ENCODE data around the gene ABCG1.
"Not testable (repeated sequence)": the region's sequence is repeated elsewhere in the genome, so short reads cannot be mapped to it uniquely, and the experiment has no call there.

ABCG1 gene

GRCh38 chr21:42175110-42175710, 43.7 kb upstream of the ABCG1 start:
- no peak for DNase-seq (ENCODE audit: low spot score)
- in situ Hi-C loops (cut with MboI; ENCODE audit: low pct_unique_long_range_greater_than_20kb, low sequenced_read_pairs, unreplicated experiment), result no loop called here
- TF ChIP-seq CTCF (IDR thresholded peaks at IDR 0.05; ENCODE audit: extremely low read depth, insufficient read depth, missing control alignments), result no peak

- in situ Hi-C loops (cut with MboI; ENCODE audit: low pct_unique_long_range_greater_than_20kb, low sequenced_read_pairs, unreplicated experiment), result no loop called here
- DNase-seq (ENCODE audit: low spot score), result no peak
- TF ChIP-seq CTCF (IDR thresholded peaks at IDR 0.05; ENCODE audit: extremely low read depth, insufficient read depth, missing control alignments), result no peak
Measured at GRCh38 chr21:42176859-42177258, 42.1 kb upstream of the ABCG1 start.

GRCh38 chr21:42179316-42179715, 39.6 kb upstream of the ABCG1 start:
- TF ChIP-seq CTCF (IDR thresholded peaks at IDR 0.05; ENCODE audit: extremely low read depth, insufficient read depth, missing control alignments), result no peak
- no peak for DNase-seq (ENCODE audit: low spot score)
- in situ Hi-C loops (cut with MboI; ENCODE audit: low pct_unique_long_range_greater_than_20kb, low sequenced_read_pairs, unreplicated experiment), result no loop called here

DNA sequence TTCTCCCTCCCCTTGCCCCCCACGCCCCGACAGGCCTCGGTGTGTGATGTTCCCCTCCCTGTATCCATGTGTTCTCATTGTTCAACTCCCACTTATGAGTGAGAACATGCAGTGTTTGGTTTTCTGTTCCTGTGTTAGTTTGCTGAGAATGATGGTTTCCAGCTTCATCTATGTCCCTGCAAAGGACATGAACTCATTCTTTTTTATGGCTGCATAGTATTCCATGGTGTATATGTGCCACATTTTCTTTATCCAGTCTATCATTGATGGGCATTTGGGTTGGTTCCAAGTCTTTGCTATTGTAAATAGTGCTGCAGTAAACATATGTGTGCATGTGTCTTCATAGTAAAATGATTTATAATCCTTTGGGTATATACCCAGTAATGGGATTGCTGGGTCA, 38.9 kb upstream of the ABCG1 start:
- DNase-seq (ENCODE audit: low spot score); in situ Hi-C loops (cut with MboI; ENCODE audit: low pct_unique_long_range_greater_than_20kb, low sequenced_read_pairs, unreplicated experiment): not testable (repeated sequence)

- no peak for TF ChIP-seq CTCF (IDR thresholded peaks at IDR 0.05; ENCODE audit: extremely low read depth, insufficient read depth, missing control alignments)
- in situ Hi-C loops (cut with MboI; ENCODE audit: low pct_unique_long_range_greater_than_20kb, low sequenced_read_pairs, unreplicated experiment), result no loop called here
- no peak for DNase-seq (ENCODE audit: low spot score)
Measured at GRCh38 chr21:42182713-42183371, 36.1 kb upstream of the ABCG1 start.

DNA sequence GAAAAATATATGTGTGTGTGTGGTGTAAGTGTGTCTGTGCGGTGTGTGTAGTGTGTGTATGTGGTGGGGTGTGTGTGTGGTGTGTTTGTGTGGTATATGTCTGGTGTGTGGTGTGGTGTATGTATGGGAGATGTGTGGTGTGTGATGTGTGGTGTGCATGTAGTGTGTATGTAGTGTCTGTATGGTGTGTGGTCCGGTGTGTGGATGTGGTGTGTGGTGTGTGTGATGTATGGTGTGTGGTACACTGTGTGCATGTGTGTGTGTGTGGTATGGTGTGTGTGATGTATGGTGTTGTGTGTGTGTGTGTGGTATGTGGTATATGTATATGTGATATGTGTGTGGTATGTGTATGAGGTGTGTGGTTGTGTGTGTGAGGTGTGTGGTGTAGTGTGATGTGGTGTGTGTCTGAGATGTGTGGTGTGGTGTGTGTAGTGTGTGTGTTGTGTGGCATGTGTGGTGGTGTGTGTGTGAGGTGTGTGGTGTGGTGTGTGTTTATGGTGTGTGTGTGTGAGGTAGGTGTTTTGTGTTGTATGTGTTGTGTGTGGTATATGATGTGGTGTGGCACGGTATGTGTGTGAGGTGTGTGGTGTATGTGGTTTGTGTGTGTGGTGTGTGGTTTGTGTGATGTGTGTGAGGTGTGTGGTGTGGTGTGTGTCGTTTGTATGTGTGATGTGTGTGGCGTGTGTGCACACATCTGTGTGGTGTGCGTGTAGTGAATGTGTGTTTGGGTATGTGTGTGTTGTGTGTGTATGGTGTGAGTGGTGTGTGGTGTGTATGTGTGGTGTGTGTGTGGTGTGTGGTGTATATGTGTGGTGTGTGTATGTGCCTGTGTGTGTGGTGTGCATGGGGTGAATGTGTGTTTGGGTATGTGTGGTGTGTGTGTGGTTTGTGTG, 35.3 kb upstream of the ABCG1 start:
- in situ Hi-C loops (cut with MboI; ENCODE audit: low pct_unique_long_range_greater_than_20kb, low sequenced_read_pairs, unreplicated experiment), result no loop called here
- no peak for DNase-seq (ENCODE audit: low spot score)
- no peak for TF ChIP-seq CTCF (IDR thresholded peaks at IDR 0.05; ENCODE audit: extremely low read depth, insufficient read depth, missing control alignments)

DNA sequence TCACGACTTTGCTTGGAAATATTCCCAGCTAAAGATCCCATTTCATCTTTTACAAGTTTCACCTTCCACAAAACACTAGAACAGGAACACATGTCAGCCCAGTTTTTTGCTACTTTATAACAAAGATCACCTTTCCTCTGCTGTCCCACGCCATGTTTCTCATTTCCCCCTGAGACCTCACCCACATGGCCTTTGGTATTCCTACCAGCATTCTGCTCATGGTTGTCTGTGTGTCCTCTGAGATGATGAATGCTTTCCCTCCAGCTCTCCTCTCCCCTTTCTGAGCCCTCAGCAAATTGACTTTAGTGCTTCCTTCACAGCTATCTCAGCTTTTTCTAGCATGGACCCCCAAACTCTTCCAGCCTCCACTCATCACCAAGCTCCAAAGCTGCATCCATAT, 32.3 kb upstream of the ABCG1 start:
- DNase-seq (ENCODE audit: low spot score), result no peak
- no peak for TF ChIP-seq CTCF (IDR thresholded peaks at IDR 0.05; ENCODE audit: extremely low read depth, insufficient read depth, missing control alignments)
- in situ Hi-C loops (cut with MboI; ENCODE audit: low pct_unique_long_range_greater_than_20kb, low sequenced_read_pairs, unreplicated experiment), result no loop called here
